Measurements from ENCODE around the gene FARS2.
A peak's percentile ranks its signal among the peaks of the same experiment; 100 is the strongest.

The FARS2 gene

DNA sequence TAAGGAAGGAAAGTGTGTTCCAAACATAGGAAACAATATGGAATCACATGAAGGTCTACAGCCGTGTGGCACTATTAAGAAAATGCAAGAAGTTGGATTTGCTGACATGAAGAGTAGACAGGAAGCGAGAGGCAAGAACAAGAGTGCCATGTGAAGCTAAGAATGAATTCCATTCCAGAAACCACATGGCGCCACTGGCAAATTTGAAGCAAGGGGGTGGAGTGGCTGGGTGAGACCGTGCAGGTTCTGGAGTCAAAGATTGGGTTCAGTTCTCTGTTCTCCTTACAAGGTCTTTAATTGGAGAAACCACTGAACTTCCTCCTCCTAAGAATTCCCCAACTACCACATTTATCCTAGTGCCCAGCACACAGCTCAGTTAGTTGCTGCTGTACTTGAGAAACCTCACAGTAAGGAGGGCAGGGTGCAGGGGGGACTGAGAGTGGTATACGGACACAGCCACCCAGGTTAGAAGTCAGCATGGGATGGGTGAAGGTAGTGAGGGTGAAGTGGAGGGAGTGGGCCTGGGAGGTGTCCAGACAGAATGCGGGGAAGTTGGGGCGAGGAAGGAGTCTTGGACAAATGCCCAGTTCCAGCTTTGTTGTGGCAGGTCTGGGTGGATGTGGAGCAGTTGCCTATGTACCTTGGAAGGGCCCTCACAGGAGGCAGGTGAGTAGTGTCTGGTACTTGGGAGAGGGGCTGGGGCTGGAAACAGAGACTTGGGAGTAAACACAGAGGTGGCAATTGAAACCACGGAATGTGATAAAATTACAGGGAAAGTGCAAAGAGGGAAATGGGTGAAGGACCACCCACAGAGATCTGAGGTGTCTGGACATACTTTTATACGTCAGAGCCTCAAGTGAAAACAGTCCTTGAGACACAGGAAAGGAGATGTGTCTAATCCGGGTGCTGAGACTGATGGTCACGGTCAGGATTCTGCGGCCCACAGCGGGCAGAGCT lies 14.9 kb upstream of the FARS2 start:
- CTCF ChIA-PET = interaction anchor here (0.6 to 2.4 kb wide), 4 partner anchors 11 to 156 kb away, joined by 3 to 9 read pairs (median 4); no protein-coding TSS in a partner anchor
- Histone ChIP-seq H3K9me3 (ENCODE audit: control insufficient read depth, insufficient read depth, low read depth, low read length) (no peaks in the 10 kb centered on the region), H3K4me3 (ENCODE audit: low read depth, low read length) (no peak overlapping the region), H3K36me3 (ENCODE audit: control insufficient read depth in 2 of 2, insufficient read depth in 1 of 2, low read length in 2 of 2) (peaks cover 0 to 3% of the 10 kb centered on the region in 2 experiments; a peak in 2 of 3 replicates), H3K4me1 (ENCODE audit: control insufficient read depth, insufficient read depth, low read length) (peaks cover 3% of the 10 kb centered on the region), H3K27ac (ENCODE audit: extremely low read depth, low read depth, low read length) (no peak overlapping the region)
- TF ChIP-seq ZNF600 (tag by site-specific recombination; IDR thresholded peaks at IDR 0.05) = 0 out of 2 replicates have a peak, but pooled peaks have one; percentile 22
- peak; percentile 69; the same call in 1 of the 2 replicates for TF ChIP-seq SP7 (tag by site-specific recombination; IDR thresholded peaks at IDR 0.05)
- TF ChIP-seq, protein P1, sequence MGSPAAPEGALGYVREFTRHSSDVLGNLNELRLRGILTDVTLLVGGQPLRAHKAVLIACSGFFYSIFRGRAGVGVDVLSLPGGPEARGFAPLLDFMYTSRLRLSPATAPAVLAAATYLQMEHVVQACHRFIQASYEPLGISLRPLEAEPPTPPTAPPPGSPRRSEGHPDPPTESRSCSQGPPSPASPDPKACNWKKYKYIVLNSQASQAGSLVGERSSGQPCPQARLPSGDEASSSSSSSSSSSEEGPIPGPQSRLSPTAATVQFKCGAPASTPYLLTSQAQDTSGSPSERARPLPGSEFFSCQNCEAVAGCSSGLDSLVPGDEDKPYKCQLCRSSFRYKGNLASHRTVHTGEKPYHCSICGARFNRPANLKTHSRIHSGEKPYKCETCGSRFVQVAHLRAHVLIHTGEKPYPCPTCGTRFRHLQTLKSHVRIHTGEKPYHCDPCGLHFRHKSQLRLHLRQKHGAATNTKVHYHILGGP (tag by site-specific recombination; IDR thresholded peaks at IDR 0.05) = no peak
- no peak for TF ChIP-seq MYNN (tag by site-specific recombination; IDR thresholded peaks at IDR 0.05; ENCODE audit: borderline replicate concordance)
- peak; percentile 81 for TF ChIP-seq GLIS1 (tag by site-specific recombination; IDR thresholded peaks at IDR 0.05)
- POLR2A ChIA-PET = interaction anchor here (0.5 kb wide), 1 partner anchor 14 kb away, joined by 3 read pairs; the partner anchor contains the start of gene LYRM4

DNA sequence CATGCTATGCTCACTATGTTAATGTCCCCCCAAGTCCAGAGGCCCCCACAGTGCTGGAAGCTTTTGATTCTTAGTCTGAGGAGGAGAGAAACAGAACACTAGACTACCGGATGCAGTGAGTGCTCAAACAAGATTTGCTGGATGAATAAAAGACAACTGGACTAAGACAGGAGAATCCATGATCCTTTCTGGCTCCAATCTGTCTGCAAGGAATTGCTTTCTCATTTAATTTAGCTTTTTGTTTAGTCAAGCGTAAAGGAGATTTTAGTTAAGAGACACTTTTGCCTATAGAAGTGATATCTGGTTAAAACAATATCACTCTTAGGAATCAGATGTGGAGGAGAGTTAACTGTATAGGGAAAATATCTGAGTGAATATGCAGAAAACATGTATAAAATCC lies 14.1 kb upstream of the FARS2 start:
- Histone ChIP-seq H3K27ac (ENCODE audit: extremely low read depth, low read depth, low read length) (no peak overlapping the region), H3K4me3 (ENCODE audit: low read depth, low read length) (no peak overlapping the region), H3K4me1 (ENCODE audit: control insufficient read depth, insufficient read depth, low read length) (peaks cover 3% of the 10 kb centered on the region), H3K36me3 (ENCODE audit: control insufficient read depth in 2 of 2, insufficient read depth in 1 of 2, low read length in 2 of 2) (peaks cover 0 to 3% of the 10 kb centered on the region in 2 experiments; a peak in 2 of 3 replicates), H3K9me3 (ENCODE audit: control insufficient read depth, insufficient read depth, low read depth, low read length) (no peaks in the 10 kb centered on the region)
- CTCF ChIA-PET = interaction anchor here (0.7 to 2.4 kb wide), 4 partner anchors 33 to 341 kb away, joined by 3 to 9 read pairs (median 4); no protein-coding TSS in a partner anchor
- POLR2A ChIA-PET = no interaction called here
- TF ChIP-seq ZNF391 (tag by site-specific recombination; IDR thresholded peaks at IDR 0.05; ENCODE audit: borderline replicate concordance, low read depth) (no peak), ZNF404 (tag by site-specific recombination; IDR thresholded peaks at IDR 0.05) (no peak), YY2 (tag by site-specific recombination; IDR thresholded peaks at IDR 0.05) (no peak), ZNF560 (tag by site-specific recombination; IDR thresholded peaks at IDR 0.05; ENCODE audit: borderline replicate concordance) (no peak), KLF10 (tag by site-specific recombination; IDR thresholded peaks at IDR 0.05) (no peak), ZNF785 (tag by site-specific recombination; IDR thresholded peaks at IDR 0.05) (no peak), ZNF514 (tag by site-specific recombination; IDR thresholded peaks at IDR 0.05) (no peak), ZNF626 (tag by site-specific recombination; IDR thresholded peaks at IDR 0.05) (no peak)
- TF ChIP-seq, protein P2, sequence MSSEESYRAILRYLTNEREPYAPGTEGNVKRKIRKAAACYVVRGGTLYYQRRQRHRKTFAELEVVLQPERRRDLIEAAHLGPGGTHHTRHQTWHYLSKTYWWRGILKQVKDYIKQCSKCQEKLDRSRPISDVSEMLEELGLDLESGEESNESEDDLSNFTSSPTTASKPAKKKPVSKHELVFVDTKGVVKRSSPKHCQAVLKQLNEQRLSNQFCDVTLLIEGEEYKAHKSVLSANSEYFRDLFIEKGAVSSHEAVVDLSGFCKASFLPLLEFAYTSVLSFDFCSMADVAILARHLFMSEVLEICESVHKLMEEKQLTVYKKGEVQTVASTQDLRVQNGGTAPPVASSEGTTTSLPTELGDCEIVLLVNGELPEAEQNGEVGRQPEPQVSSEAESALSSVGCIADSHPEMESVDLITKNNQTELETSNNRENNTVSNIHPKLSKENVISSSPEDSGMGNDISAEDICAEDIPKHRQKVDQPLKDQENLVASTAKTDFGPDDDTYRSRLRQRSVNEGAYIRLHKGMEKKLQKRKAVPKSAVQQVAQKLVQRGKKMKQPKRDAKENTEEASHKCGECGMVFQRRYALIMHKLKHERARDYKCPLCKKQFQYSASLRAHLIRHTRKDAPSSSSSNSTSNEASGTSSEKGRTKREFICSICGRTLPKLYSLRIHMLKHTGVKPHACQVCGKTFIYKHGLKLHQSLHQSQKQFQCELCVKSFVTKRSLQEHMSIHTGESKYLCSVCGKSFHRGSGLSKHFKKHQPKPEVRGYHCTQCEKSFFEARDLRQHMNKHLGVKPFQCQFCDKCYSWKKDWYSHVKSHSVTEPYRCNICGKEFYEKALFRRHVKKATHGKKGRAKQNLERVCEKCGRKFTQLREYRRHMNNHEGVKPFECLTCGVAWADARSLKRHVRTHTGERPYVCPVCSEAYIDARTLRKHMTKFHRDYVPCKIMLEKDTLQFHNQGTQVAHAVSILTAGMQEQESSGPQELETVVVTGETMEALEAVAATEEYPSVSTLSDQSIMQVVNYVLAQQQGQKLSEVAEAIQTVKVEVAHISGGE (tag by site-specific recombination; conservative IDR thresholded peaks at IDR 0.05; ENCODE audit: low read depth) = no peak
- TF ChIP-seq, protein P3, sequence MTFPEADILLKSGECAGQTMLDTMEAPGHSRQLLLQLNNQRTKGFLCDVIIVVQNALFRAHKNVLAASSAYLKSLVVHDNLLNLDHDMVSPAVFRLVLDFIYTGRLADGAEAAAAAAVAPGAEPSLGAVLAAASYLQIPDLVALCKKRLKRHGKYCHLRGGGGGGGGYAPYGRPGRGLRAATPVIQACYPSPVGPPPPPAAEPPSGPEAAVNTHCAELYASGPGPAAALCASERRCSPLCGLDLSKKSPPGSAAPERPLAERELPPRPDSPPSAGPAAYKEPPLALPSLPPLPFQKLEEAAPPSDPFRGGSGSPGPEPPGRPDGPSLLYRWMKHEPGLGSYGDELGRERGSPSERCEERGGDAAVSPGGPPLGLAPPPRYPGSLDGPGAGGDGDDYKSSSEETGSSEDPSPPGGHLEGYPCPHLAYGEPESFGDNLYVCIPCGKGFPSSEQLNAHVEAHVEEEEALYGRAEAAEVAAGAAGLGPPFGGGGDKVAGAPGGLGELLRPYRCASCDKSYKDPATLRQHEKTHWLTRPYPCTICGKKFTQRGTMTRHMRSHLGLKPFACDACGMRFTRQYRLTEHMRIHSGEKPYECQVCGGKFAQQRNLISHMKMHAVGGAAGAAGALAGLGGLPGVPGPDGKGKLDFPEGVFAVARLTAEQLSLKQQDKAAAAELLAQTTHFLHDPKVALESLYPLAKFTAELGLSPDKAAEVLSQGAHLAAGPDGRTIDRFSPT (tag by site-specific recombination; IDR thresholded peaks at IDR 0.05) = no peak
